ENCODE results near the gene FNDC3A.

- TF ChIP-seq CTCF (IDR thresholded peaks at IDR 0.05; ENCODE audit: borderline replicate concordance, extremely low read depth, low read length, poor library complexity, severe bottlenecking) (no peak), EZH2 (IDR thresholded peaks at IDR 0.05; ENCODE audit: borderline replicate concordance, low read depth, low read length, severe bottlenecking) (no peak)
Observed at GRCh38 chr13:49110913-49111170, 135.1 kb downstream of the FNDC3A start.
